Right lung (tissue), 5 donors: Measurements from ENCODE around the gene CCDC12. TPM values are rescaled to one million over a fixed set of nuclear protein-coding genes. Genes with fewer than 3 reads are reported as not detected.

Experiments
- DNase-seq, 2 donors: peaks; one replicate each; pipeline ENCODE4 v3.0.0-alpha.2; 2013
- polyA plus RNA-seq, 5 donors: library from polyadenylated mRNA; unstranded; fragments of 120-200 nt; gene quantifications; one replicate each; pipeline versions ENCODE4 v1.2.1 to v1.2.3, GENCODE V29; 2013; ENCODE audit warnings: inconsistent platforms in 1 of 5, low replicate concordance in 1 of 5; ENCODE audit not compliant: insufficient read length in 5 of 5, insufficient read depth in 1 of 5

The CCDC12 gene
- polyA plus RNA-seq, 5 donors: 42.1 to 58.1 (median 50.8) TPM

- no peak for DNase-seq
Observed at GRCh38 chr3:46960081-46960701, 16.4 kb downstream of the CCDC12 start.

- DNase-seq: no peak
Observed at GRCh38 chr3:46959161-46959511, 17.4 kb downstream of the CCDC12 start.

GRCh38 chr3:46958467-46959160 lies 17.9 kb downstream of the CCDC12 start:
- no peak for DNase-seq

- DNase-seq: no peak
Observed at GRCh38 chr3:46957092-46957820, 19.3 kb downstream of the CCDC12 start.

- no peak for DNase-seq
Observed at GRCh38 chr3:46955801-46956259, 20.7 kb downstream of the CCDC12 start.

GRCh38 chr3:46955157-46955556 lies 21.4 kb downstream of the CCDC12 start:
- no peak for DNase-seq

GRCh38 chr3:46954178-46954577 lies 22.4 kb downstream of the CCDC12 start:
- DNase-seq: no peak

- DNase-seq: no peak
Observed at GRCh38 chr3:46953234-46954010, 23.1 kb downstream of the CCDC12 start.

- no peak for DNase-seq
Observed at GRCh38 chr3:46952813-46953212, 23.7 kb downstream of the CCDC12 start.

- no peak for DNase-seq
Observed at GRCh38 chr3:46950650-46951241, 25.8 kb downstream of the CCDC12 start.

GRCh38 chr3:46950177-46950576 lies 26.4 kb downstream of the CCDC12 start:
- no peak for DNase-seq

- DNase-seq: no peak
Observed at GRCh38 chr3:46948830-46949671, 27.5 kb downstream of the CCDC12 start.

GRCh38 chr3:46947981-46948791 lies 28.4 kb downstream of the CCDC12 start:
- DNase-seq: no peak

- no peak for DNase-seq
Observed at GRCh38 chr3:46947546-46947901, 29.0 kb downstream of the CCDC12 start.

GRCh38 chr3:46946856-46947545 lies 29.5 kb downstream of the CCDC12 start:
- no peak for DNase-seq

- DNase-seq: no peak
Observed at GRCh38 chr3:46946416-46946815, 30.1 kb downstream of the CCDC12 start.

- no peak for DNase-seq
Observed at GRCh38 chr3:46944191-46944590, 32.4 kb downstream of the CCDC12 start.

- DNase-seq: no peak
Observed at GRCh38 chr3:46943237-46944187, 33.0 kb downstream of the CCDC12 start.
